Measurements from ENCODE around the gene CCNH.

The CCNH gene

DNA sequence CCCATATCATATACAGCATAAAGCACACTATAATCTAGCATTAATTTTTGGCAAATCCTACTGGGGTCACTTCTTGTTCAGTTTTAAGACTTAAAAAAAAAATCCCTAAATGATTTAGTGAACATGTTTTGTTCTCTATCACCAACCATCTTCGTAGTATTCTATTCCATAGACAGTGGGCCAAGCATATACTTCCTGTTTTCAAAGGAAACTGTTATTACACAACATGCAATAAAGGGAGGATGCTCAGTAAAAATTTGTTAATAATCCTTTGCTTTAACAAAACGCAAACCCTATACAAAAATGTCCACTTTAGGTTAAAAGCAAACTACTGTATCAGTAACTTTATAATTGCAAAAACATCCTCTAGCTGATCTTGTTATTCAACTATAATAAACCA lies 13.0 kb downstream of the CCNH start:
- DNase-seq (ENCODE audit: extremely low read depth, low read depth), result no peak
- no peak overlapping the region for H3K4me3 ChIP-seq (replicated peaks; ENCODE audit: low read depth, low read length)
- no peak for TF ChIP-seq CTCF (IDR thresholded peaks at IDR 0.05; ENCODE audit: low read depth, low read length, missing control alignments)

DNA sequence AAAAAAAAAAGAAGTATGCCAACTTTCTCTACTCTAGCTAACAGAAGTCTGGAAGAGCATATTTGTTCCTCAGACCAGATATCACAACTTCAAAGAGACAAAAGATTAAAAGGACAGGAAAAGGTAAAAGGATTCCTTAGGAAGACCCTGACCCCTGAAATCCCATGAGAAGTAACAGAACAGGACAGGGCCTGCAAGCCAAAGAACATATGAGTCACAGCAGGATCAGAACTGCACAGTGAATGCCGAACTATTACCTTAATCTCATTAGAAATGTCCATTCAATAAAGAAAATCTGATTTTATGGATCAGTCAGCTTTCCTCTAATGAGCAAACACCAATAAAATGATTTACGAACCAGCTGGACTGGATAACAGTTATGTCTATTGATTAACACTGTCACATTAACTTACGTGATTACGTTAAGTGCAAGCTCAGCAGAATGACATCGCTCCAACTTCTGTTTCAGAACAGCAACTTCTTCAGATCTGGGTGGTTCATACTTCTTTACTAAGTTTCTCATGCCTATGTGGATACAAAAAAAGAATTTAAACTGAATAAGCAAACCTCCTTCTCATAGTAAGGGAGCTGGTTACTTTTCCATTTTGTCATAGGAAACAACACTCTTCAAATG lies 13.6 kb downstream of the CCNH start:
- no peak for DNase-seq (ENCODE audit: extremely low read depth, low read depth)
- TF ChIP-seq CTCF (IDR thresholded peaks at IDR 0.05; ENCODE audit: low read depth, low read length, missing control alignments), result no peak
- H3K4me3 ChIP-seq (replicated peaks; ENCODE audit: low read depth, low read length), result no peak overlapping the region

- no peak for TF ChIP-seq CTCF (IDR thresholded peaks at IDR 0.05; ENCODE audit: low read depth, low read length, missing control alignments)
- DNase-seq (ENCODE audit: extremely low read depth, low read depth), result no peak
- H3K4me3 ChIP-seq (replicated peaks; ENCODE audit: low read depth, low read length), result no peak overlapping the region
Observed at GRCh38 chr5:87394411-87395165, 18.1 kb downstream of the CCNH start.

DNA sequence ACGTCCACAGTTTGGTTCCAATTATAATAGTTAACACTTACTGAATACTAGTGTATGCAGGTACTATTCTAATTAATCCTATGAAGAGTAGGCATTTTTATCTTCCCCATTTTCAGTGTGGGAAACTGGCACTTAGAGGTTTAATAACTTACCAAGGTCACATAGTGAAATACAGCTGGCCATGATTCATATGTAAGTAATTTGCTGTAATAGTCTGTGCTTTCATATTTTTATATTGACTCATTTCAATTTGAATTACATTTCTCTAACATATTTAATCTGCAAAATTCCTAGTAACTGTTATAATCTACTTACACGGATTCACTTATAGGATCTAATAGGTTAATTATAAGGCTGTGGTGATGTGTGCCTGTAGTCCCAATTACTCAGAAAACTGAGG lies 19.4 kb downstream of the CCNH start:
- H3K4me3 ChIP-seq (replicated peaks; ENCODE audit: low read depth, low read length), result no peak overlapping the region
- no peak for DNase-seq (ENCODE audit: extremely low read depth, low read depth)
- no peak for TF ChIP-seq CTCF (IDR thresholded peaks at IDR 0.05; ENCODE audit: low read depth, low read length, missing control alignments)

- DNase-seq (ENCODE audit: extremely low read depth, low read depth), result no peak
- no peak overlapping the region for H3K4me3 ChIP-seq (replicated peaks; ENCODE audit: low read depth, low read length)
- TF ChIP-seq CTCF (IDR thresholded peaks at IDR 0.05; ENCODE audit: low read depth, low read length, missing control alignments), result no peak
Observed at GRCh38 chr5:87392801-87393200, 19.9 kb downstream of the CCNH start.

GRCh38 chr5:87392170-87392569 lies 20.6 kb downstream of the CCNH start:
- H3K4me3 ChIP-seq (replicated peaks; ENCODE audit: low read depth, low read length), result no peak overlapping the region
- no peak for TF ChIP-seq CTCF (IDR thresholded peaks at IDR 0.05; ENCODE audit: low read depth, low read length, missing control alignments)
- no peak for DNase-seq (ENCODE audit: extremely low read depth, low read depth)
